Measurements from ENCODE around the gene PGGHG.
"Not testable (repeated sequence)": the region's sequence is repeated elsewhere in the genome, so short reads cannot be mapped to it uniquely, and the experiment has no call there.

The PGGHG gene

GRCh38 chr11:285021-285893 lies 3.7 kb upstream of the PGGHG start:
- DNase-seq (ENCODE audit: low read depth in 2 of 2): no peak

- no peak for DNase-seq (ENCODE audit: low read depth in 2 of 2)
Measured at GRCh38 chr11:285894-286220, 3.1 kb upstream of the PGGHG start.

GRCh38 chr11:286977-287820 lies 1.7 kb upstream of the PGGHG start:
- DNase-seq (ENCODE audit: low read depth in 2 of 2): not testable (repeated sequence)

GRCh38 chr11:287821-288477 lies 977 bp upstream of the PGGHG start:
- no peak for DNase-seq (ENCODE audit: low read depth in 2 of 2)

GRCh38 chr11:289398-289711 lies 429 bp downstream of the PGGHG start:
- DNase-seq (ENCODE audit: low read depth in 2 of 2): no peak

- no peak for DNase-seq (ENCODE audit: low read depth in 2 of 2)
Measured at GRCh38 chr11:289712-290620, 1.0 kb downstream of the PGGHG start.

GRCh38 chr11:290621-291231 lies 1.8 kb downstream of the PGGHG start:
- DNase-seq (ENCODE audit: low read depth in 2 of 2): no peak

- DNase-seq (ENCODE audit: low read depth in 2 of 2): no peak
Measured at GRCh38 chr11:291281-292210, 2.6 kb downstream of the PGGHG start.

- DNase-seq (ENCODE audit: low read depth in 2 of 2): no peak
Measured at GRCh38 chr11:292211-293121, 3.5 kb downstream of the PGGHG start.

GRCh38 chr11:293271-293851 lies 4.4 kb downstream of the PGGHG start:
- DNase-seq (ENCODE audit: low read depth in 2 of 2): no peak

- DNase-seq (ENCODE audit: low read depth in 2 of 2): no peak
Measured at GRCh38 chr11:293852-294661, 5.1 kb downstream of the PGGHG start.

- no peak for DNase-seq (ENCODE audit: low read depth in 2 of 2)
Measured at GRCh38 chr11:294780-295179, 5.9 kb downstream of the PGGHG start.

GRCh38 chr11:295351-296170 lies 6.6 kb downstream of the PGGHG start:
- DNase-seq (ENCODE audit: low read depth in 2 of 2): no peak

- DNase-seq (ENCODE audit: low read depth in 2 of 2): no peak
Measured at GRCh38 chr11:296171-297050, 7.5 kb downstream of the PGGHG start.

- no peak for DNase-seq (ENCODE audit: low read depth in 2 of 2)
Measured at GRCh38 chr11:297051-297585, 8.2 kb downstream of the PGGHG start.
